HT1080 (cell line): ENCODE results near the gene NEK1. TPM values are rescaled to one million over a fixed set of nuclear protein-coding genes. Genes with fewer than 3 reads are reported as not detected.
"Not testable (repeated sequence)": the region's sequence is repeated elsewhere in the genome, so short reads cannot be mapped to it uniquely, and the experiment has no call there.

Experiments used
- DNase-seq: peaks from one replicate; pipeline ENCODE4 v3.0.0-alpha.2; 2015; ENCODE audit warnings: low read depth
- total RNA-seq: library from RNA; depleted of rRNA; stranded (reverse); fragments of >200 nt; shearing (Covaris generic); gene quantifications from 2 replicates; pipeline ENCODE4 v1.2.3, GENCODE V29; 2014

Gene NEK1
- total RNA-seq, 1 experiment from 2014 or later, result 4.4 TPM

GRCh38 chr4:169427727-169428126 lies 184.7 kb downstream of the NEK1 start:
- not testable (repeated sequence) for DNase-seq

DNA sequence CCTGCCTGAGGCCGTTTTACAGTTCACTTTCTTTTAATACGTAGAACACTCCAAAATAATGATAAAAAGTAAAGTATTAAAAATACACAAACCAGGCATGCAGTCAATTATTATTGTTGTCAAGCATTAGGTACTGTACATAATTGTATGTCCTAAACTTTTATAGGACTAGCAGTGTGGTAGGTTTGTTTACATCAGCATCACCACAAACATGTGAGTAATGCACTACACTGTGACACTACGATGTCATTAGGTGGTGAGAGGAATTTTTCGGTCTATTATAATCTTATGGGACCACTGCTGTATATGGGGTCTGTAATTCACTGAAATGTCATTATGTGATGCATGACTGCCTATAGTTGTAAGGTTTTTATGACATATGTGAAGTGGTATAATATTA lies 192.1 kb downstream of the NEK1 start:
- DNase-seq, result no peak

- no peak for DNase-seq
These were observed 193.5 kb downstream of the NEK1 start for GRCh38 chr4:169418846-169419245.

DNA sequence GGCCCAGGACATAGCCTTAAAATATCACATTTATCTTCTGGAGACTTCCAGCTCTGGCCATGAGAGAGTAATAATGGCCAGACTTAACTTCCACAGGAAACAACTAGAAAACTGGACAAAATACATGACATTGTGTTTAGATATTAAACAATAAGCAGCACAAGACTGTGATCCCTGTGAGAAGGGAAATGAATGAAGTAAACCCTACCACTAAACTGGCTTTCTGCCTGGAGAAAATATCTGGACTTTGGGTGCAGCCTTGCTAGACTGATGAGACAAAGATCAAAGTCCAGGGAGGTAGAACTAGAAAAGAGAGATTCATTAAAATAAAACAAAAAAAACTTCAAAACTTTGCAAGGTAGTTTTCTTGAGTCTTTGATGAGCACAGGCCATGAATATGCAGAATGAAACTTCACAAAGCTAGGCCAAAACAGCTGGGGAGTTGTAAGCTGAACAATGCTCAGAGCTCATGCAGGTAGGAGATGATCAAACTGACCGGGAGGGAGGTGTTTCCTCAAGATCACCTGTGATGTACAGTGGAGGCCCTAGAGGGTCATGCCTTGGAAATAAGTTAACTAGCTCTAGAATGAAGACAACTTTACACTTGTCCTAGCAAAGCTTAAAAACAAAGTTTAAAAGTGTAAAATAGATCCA lies 194.6 kb downstream of the NEK1 start:
- no peak for DNase-seq

GRCh38 chr4:169416997-169417396 lies 195.4 kb downstream of the NEK1 start:
- DNase-seq, result peak; percentile 53

DNA sequence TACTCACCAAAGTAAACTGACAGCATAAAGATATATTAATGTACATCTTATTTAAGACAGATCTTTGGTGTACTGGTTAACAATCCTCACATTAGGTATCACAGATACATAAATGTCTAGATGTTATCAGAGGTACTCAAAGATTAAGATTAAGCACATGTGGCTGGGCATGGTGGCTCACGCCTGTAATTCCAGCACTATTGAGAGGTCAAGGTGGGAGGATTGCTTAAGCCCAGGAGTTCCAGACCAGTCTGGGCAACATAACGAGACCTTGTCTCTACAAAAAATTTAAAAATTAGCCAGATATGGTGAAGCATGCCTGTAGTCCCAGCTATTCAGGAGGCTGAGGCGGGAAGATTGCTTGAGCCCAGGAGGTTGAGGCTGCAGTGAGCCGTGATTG lies 195.9 kb downstream of the NEK1 start:
- no peak for DNase-seq

DNA sequence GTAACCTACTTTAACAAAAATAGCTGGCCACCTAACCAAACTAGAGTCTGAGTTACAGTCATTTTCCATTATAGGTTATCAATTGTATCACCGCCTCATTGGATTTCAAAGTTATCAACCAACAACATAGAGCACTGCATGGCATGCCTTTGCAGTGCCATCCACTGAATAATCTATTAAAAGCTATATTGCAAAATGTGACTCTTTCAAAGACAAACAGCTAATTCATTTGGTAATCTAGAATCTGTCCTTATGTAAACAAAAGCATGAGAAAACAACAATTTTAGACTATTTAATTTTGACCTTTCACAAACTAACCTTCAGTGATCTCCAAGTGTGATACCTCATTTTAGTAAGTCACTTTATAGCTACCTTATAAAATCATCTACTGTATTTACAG lies 197.5 kb downstream of the NEK1 start:
- no peak for DNase-seq

DNA sequence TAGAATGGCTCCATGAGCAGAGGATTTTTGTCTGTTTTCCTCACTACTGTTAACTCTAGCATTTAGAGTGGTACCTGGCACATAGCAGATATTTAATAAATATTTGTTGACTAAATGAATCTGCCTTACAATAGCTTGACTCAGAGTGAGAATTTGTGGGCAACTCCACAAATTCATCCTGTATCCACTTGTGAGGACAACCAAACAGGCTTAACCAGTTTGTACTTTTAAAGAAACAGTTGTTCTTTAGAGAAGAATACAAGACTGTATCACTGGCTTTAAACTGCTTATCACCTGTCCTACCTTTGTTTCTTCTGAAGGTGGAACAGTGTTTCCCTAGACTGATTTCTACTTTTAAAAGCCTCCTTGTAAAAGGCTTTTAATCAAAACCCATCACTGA lies 200.3 kb downstream of the NEK1 start:
- DNase-seq, result no peak

DNA sequence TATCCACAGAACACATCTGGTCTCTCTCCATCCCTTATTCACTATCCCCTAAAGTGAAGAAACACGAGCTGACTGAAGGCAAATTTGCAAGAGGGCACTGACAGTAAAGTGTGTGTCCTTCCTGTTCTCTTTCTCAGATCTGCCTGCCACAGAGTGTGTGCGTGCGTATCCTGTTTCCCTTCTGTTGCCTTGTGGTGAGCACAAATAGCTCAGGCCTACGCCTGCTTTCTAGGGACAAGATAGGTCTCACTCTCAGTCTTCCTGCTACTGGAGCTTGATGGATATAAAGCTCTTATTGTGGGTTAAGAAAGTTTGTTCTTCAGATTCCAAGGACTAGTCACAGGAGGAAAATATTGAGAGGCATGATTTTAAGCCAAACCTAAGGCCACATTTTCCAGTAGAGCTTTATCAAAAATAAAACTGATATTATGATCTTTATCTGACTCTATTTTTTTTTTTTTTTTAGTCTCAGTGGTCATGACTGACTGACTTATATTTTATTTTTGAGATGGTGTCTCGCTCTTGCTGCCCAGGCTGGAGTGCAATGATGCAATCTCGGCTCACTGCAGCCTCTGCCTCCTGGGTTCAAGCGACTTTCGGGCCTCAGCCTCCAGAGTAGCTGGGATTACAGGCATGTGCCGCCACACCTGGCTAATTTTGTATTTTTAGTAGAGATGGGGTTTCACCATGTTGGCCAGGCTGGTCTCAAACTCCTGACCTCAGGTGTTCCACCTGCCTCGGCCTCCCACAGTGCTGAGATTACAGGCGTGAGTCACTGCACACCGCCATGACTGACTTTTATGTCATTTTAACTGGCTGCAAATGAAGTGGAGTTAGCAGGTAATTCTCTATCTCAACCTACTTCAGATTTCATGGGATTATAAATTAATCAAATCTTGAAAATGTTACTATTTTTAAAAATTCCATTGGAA lies 201.3 kb downstream of the NEK1 start:
- peak; percentile 82 for DNase-seq

DNA sequence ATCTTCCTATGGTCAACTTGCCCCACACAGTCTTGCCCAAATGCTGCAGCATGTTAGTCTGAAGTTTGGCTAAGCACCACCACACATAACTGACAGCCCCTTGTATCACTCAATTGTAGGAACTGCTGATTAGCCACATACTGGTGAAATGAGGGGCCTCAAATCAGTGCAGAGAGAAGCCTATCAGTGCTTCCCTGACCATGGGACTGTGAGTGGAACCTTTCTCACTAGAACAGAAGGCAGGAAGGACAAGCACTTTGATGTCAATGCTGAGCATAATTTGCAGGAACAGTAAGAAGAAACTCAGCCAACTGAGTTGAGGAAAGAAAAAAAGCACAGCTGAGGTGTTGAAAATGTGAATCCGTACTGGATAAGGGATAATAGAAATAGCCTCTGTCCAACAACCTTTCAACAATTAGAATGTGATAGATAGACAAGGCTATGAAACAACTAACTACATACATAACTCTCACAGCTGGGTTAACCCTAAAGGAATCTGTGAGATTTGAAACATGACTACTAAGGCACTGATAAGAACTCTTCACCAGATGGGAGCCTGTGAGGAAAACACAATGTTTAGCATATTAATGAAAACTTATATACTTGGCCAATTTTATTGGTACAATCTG lies 205.1 kb downstream of the NEK1 start:
- DNase-seq, result no peak

- DNase-seq, result peak; percentile 23
These were observed 207.4 kb downstream of the NEK1 start for GRCh38 chr4:169404960-169405359.

DNA sequence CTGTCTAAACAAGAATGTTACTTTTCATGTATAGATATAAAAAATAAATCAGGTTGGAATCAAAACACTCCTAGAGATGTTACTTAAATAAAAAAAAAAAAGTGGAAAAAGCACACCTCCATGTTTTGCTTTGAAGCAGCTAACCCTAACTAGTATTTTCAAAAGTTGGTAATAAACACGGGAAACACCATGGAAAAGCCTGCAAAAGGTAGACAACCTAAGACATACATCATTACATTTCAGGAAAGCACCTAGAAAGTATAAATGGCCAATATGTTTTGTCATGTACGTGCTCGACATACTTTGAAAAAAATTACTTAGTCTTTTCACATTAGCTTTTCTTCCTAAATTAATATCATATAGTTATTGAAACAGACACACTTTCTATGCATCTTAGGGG lies 211.6 kb downstream of the NEK1 start:
- DNase-seq, result no peak

DNA sequence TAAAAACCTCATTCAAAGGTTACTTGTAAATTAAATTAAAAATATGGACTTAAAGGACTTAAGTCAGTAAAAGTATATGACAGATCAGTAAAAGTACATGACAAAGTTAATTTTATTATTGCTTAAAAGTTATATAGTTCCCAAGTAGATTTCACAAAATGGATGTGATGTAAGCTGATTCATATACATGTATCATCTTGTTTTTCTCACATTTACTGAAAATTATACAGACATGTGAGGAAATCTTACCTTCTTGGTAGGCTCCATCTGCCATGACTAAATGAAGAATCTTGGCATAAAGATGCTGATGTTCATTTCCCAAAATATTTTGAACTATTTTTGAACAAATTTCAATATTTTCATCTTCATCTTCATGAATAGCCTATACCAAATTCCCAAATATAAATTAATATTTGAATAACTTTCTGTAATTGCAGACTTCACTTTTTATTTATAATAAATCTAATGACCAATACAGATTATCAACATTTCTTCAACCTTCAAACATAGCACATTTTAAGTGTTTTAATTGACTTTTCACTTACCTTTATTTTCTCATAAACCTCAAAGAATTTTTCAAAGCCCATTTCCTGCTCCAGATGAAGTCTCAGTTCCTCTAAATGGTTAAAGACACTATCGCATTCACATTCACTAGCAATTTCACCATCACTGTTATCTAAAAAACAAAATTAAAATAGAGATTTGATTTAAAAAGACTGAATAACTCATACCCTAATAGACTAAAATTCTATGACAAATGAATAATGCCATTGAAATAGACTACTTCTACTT lies 212.2 kb downstream of the NEK1 start:
- DNase-seq, result no peak

GRCh38 chr4:169398316-169398715 lies 214.1 kb downstream of the NEK1 start:
- peak; percentile 48 for DNase-seq

DNA sequence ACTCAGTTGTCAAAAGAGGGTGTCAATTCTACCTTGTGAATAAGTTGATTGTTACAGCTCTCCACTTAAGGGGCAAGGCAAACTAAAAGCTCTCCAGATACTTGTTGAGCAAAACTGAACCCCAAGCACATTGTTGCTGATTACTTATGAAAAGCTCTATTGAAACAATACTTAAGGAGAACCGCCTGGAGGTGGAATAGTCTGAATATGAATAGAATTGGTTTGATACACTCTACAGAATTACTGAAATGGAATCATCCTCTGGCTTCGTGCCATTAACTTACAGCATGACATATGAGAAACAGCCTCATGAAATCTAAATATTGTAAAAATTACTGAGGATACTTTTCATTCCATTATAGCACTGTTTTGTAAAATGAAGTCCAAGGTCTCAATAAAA lies 214.6 kb downstream of the NEK1 start:
- no peak for DNase-seq

DNA sequence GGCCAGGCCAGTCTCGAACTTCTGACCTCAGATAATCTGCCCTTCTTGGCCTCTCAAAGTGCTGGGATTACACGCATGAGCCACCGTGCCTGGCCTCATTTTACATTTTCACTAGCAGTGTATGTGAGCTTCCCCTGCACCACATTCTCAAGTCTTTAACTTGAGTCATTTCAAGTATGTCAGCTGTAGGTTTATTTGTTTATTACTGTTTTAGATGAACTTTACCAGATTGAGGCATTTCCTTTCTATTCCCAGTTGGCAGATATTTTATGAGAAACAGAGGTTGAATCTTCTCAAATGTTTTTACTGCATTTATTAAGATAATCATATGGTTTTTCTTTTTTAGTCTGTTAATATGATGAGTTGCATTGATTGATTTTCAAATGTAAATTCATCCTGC lies 227.0 kb downstream of the NEK1 start:
- DNase-seq, result no peak

- no peak for DNase-seq
These were observed 227.6 kb downstream of the NEK1 start for GRCh38 chr4:169384779-169385178.

- DNase-seq, result peak; percentile 77
These were observed 228.7 kb downstream of the NEK1 start for GRCh38 chr4:169383724-169384123.

DNA sequence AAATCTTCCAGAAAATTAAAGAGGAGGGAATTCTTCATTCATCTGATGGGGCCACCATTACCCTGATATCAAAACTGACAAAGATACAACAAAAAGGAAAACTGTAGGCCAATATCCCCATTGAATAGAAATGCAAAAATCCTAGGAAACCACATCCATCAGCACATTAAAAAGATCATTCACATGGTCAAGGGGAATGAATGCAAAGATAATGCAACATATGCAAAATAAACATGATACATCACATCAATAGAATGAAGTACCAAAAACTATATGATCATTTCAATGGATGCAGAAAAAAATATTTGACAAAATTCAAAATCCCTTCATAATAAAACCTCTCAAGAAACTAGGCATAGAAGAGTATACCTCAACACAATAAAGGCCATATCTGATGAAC lies 232.7 kb downstream of the NEK1 start:
- DNase-seq, result no peak

DNA sequence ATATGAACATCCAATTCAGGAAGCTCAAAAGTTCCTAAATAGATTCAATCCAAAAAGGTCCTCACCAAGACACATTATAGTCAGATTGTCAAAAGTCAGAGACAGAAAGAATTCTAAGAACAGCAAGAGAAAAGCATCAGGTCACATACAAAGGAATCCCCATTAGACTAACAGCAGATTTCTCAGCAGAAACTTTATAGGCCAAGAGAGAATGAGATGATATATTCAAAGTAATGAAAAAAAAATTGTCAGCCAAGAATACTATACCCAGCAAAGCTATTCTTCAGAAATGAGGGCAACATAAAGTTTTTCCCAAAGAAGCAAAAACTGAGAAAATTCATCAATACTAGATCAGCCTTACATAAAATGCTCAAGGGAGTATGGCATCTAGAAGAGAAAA lies 235.0 kb downstream of the NEK1 start:
- DNase-seq, result no peak

GRCh38 chr4:169376421-169376820 lies 236.0 kb downstream of the NEK1 start:
- no peak for DNase-seq

DNA sequence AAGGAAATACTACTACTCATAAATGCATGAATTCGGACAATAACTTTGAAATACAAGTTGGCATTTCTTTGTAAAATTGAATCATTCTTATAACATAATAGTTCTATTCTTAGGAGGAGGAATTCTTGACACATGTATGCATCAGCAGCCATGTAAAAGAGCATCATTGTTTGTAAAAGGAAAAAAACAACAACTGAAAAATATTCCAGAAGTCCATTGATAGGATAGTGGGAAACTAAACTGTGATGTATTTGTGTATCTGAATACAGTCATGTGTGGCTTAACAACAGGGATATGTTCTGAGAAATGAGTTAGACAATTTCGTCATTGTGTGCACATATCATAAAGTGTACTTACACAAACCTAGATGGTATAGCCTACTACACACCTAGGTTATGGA lies 239.6 kb downstream of the NEK1 start:
- DNase-seq, result no peak
